GM19372 (cell line): Measurements from ENCODE around the gene SPSB2.
"Not testable (repeated sequence)": the region's sequence is repeated elsewhere in the genome, so short reads cannot be mapped to it uniquely, and the experiment has no call there.

Source experiments
- ATAC-seq: cut with Tn5 transposase; IDR thresholded peaks from one replicate; pipeline ENCODE4 v1.9.1; 2021; ENCODE audit warnings: mild to moderate bottlenecking, low read depth, moderate library complexity; ENCODE audit not compliant: unreplicated experiment

Gene SPSB2

GRCh38 chr12:6873094-6874014 lies at the start of gene SPSB2:
SPSB2 (minus strand) TSS chr12:6873303; CDS start chr12:6872901, 402 bp downstream.
- ATAC-seq = peak; percentile 74

- ATAC-seq = no peak
These were observed 49.2 kb upstream of the SPSB2 start for GRCh38 chr12:6921996-6922946.

- no peak for ATAC-seq
These were observed 48.4 kb upstream of the SPSB2 start for GRCh38 chr12:6921539-6921938.

GRCh38 chr12:6919588-6919987 lies 46.5 kb upstream of the SPSB2 start:
- no peak for ATAC-seq

- no peak for ATAC-seq
These were observed 44.6 kb upstream of the SPSB2 start for GRCh38 chr12:6917491-6918231.

GRCh38 chr12:6916426-6917200 lies 43.5 kb upstream of the SPSB2 start:
- ATAC-seq = no peak

- ATAC-seq = no peak
These were observed 42.7 kb upstream of the SPSB2 start for GRCh38 chr12:6915789-6916285.

GRCh38 chr12:6914947-6915788 lies 42.1 kb upstream of the SPSB2 start:
- no peak for ATAC-seq

GRCh38 chr12:6914246-6914946 lies 41.3 kb upstream of the SPSB2 start, which contains the start of gene ENO2:
ENO2 (plus strand) TSS chr12:6914580; CDS start chr12:6915833, 1,253 bp downstream.
- peak; percentile 58 for ATAC-seq

GRCh38 chr12:6912164-6912935 lies 39.2 kb upstream of the SPSB2 start:
- ATAC-seq = no peak

- ATAC-seq = no peak
These were observed 36.5 kb upstream of the SPSB2 start for GRCh38 chr12:6909421-6910145.

- not testable (repeated sequence) for ATAC-seq
These were observed 35.0 kb upstream of the SPSB2 start for GRCh38 chr12:6908141-6908540.

GRCh38 chr12:6905414-6906040 lies 32.4 kb upstream of the SPSB2 start:
- no peak for ATAC-seq

- ATAC-seq = peak; percentile 89
These were observed 31.5 kb upstream of the SPSB2 start, which contains the start of gene LRRC23 for GRCh38 chr12:6904280-6905276. LRRC23 (plus strand) TSS chr12:6904822; CDS start chr12:6905634, 812 bp downstream.

- no peak for ATAC-seq
These were observed 30.6 kb upstream of the SPSB2 start for GRCh38 chr12:6903722-6904121.
